ENCODE results near the gene CREB3L1.

Gene CREB3L1

GRCh38 chr11:46288451-46288850 lies 11.0 kb downstream of the CREB3L1 start:
- no peak overlapping the region for H3K4me3 ChIP-seq (ENCODE audit: control insufficient read depth, low read depth, low read length)
- no peak for TF ChIP-seq CTCF (IDR thresholded peaks at IDR 0.05; ENCODE audit: control insufficient read depth, insufficient read depth, low read depth, low read length, missing control alignments)
- no peak for DNase-seq (ENCODE audit: low read depth)

- H3K4me3 ChIP-seq (ENCODE audit: control insufficient read depth, low read depth, low read length), result no peak overlapping the region
- no peak for DNase-seq (ENCODE audit: low read depth)
- no peak for TF ChIP-seq CTCF (IDR thresholded peaks at IDR 0.05; ENCODE audit: control insufficient read depth, insufficient read depth, low read depth, low read length, missing control alignments)
Observed at GRCh38 chr11:46290011-46290410, 12.5 kb downstream of the CREB3L1 start.

- peak; percentile 94 for DNase-seq (ENCODE audit: low read depth)
- TF ChIP-seq CTCF (IDR thresholded peaks at IDR 0.05; ENCODE audit: control insufficient read depth, insufficient read depth, low read depth, low read length, missing control alignments), result no peak
- H3K4me3 ChIP-seq (ENCODE audit: control insufficient read depth, low read depth, low read length), result no peak overlapping the region
Observed at GRCh38 chr11:46290598-46291309, 13.3 kb downstream of the CREB3L1 start.

- TF ChIP-seq CTCF (IDR thresholded peaks at IDR 0.05; ENCODE audit: control insufficient read depth, insufficient read depth, low read depth, low read length, missing control alignments), result no peak
- H3K4me3 ChIP-seq (ENCODE audit: control insufficient read depth, low read depth, low read length), result no peak overlapping the region
- DNase-seq (ENCODE audit: low read depth), result no peak
Observed at GRCh38 chr11:46291441-46292150, 14.1 kb downstream of the CREB3L1 start.

- H3K4me3 ChIP-seq (ENCODE audit: control insufficient read depth, low read depth, low read length), result no peak overlapping the region
- no peak for DNase-seq (ENCODE audit: low read depth)
- no peak for TF ChIP-seq CTCF (IDR thresholded peaks at IDR 0.05; ENCODE audit: control insufficient read depth, insufficient read depth, low read depth, low read length, missing control alignments)
Observed at GRCh38 chr11:46293066-46293465, 15.6 kb downstream of the CREB3L1 start.

GRCh38 chr11:46293641-46294103 lies 16.2 kb downstream of the CREB3L1 start:
- no peak overlapping the region for H3K4me3 ChIP-seq (ENCODE audit: control insufficient read depth, low read depth, low read length)
- TF ChIP-seq CTCF (IDR thresholded peaks at IDR 0.05; ENCODE audit: control insufficient read depth, insufficient read depth, low read depth, low read length, missing control alignments), result no peak
- DNase-seq (ENCODE audit: low read depth), result peak; percentile 95
